HFF-Myc (cell line): ENCODE results near the gene RMND1.

ENCODE experiments used
- DNase-seq: peaks from one replicate; pipeline ENCODE4 v3.0.0-alpha.2; 2011; ENCODE audit warnings: low read depth; ENCODE audit errors: extremely low read depth
- H3K4me3 ChIP-seq: replicated peaks from 2 replicates; pipeline ENCODE4 v1.5.1; 2011; ENCODE audit warnings: low read depth, mild to moderate bottlenecking, control low read depth, low read length
- TF ChIP-seq, protein P1 (sequence below): IDR thresholded peaks from 2 replicates; pipeline ENCODE4 v1.5.1; 2012; ENCODE audit warnings: mild to moderate bottlenecking, low read depth, low read length, control low read depth; ENCODE audit errors: missing control alignments

RMND1 gene

GRCh38 chr6:151399679-151400078, 52.2 kb downstream of the RMND1 start:
- H3K4me3 ChIP-seq: no peak overlapping the region
- DNase-seq: no peak

GRCh38 chr6:151393410-151393809, 58.5 kb downstream of the RMND1 start:
- TF ChIP-seq, protein P1, sequence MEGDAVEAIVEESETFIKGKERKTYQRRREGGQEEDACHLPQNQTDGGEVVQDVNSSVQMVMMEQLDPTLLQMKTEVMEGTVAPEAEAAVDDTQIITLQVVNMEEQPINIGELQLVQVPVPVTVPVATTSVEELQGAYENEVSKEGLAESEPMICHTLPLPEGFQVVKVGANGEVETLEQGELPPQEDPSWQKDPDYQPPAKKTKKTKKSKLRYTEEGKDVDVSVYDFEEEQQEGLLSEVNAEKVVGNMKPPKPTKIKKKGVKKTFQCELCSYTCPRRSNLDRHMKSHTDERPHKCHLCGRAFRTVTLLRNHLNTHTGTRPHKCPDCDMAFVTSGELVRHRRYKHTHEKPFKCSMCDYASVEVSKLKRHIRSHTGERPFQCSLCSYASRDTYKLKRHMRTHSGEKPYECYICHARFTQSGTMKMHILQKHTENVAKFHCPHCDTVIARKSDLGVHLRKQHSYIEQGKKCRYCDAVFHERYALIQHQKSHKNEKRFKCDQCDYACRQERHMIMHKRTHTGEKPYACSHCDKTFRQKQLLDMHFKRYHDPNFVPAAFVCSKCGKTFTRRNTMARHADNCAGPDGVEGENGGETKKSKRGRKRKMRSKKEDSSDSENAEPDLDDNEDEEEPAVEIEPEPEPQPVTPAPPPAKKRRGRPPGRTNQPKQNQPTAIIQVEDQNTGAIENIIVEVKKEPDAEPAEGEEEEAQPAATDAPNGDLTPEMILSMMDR: no peak
- peak overlapping the region; percentile 79 for H3K4me3 ChIP-seq
- no peak for DNase-seq

More at GRCh38 chr6:151399679-151400078, 52.2 kb downstream of the RMND1 start:
- TF ChIP-seq, protein P1: no peak

GRCh38 chr6:151392427-151392826, 59.5 kb downstream of the RMND1 start:
- DNase-seq: no peak
- TF ChIP-seq, protein P1: no peak
- H3K4me3 ChIP-seq: peak overlapping the region; percentile 79

GRCh38 chr6:151391471-151392413, 60.2 kb downstream of the RMND1 start, which contains the start of gene ZBTB2:
ZBTB2 (minus strand) TSS chr6:151391559; CDS start chr6:151373637, 17,922 bp downstream.
- TF ChIP-seq, protein P1: no peak
- H3K4me3 ChIP-seq: peak within 1 kb of the TSS; percentile 79
- DNase-seq: peak; percentile 80

DNA sequence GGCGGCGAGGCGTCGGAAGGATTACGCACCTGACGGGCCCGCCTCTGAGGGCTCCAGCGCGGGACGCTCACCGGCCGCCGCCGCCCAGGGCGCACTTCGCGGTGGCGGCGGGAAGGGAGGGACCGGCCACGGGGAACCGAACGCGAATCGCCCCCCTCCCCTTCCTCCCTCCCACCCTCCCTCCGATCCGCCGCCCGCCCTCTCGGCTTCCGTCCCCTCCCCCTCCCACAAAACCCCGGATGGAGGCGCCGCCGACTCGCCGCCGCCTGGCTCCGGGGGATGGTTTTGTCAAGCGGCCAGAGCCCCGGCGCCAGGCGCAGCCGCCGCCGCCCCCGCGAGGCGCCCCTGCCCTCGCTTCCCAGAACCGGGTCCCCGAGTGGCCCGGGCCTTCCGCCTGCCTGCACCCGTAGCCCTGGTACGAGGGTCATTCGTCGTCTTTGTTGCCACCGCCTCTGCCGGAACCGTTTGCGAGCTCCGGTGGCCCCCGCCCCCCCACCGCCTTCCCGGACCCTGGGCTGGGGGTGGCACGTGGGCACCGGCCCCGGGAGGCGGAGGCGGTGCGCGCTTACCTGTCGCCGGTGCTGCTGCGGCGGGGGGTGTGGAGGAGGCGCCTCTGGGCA, 61.0 kb downstream of the RMND1 start:
- no peak for DNase-seq
- H3K4me3 ChIP-seq: peak overlapping the region; percentile 79
- TF ChIP-seq, protein P1: no peak

DNA sequence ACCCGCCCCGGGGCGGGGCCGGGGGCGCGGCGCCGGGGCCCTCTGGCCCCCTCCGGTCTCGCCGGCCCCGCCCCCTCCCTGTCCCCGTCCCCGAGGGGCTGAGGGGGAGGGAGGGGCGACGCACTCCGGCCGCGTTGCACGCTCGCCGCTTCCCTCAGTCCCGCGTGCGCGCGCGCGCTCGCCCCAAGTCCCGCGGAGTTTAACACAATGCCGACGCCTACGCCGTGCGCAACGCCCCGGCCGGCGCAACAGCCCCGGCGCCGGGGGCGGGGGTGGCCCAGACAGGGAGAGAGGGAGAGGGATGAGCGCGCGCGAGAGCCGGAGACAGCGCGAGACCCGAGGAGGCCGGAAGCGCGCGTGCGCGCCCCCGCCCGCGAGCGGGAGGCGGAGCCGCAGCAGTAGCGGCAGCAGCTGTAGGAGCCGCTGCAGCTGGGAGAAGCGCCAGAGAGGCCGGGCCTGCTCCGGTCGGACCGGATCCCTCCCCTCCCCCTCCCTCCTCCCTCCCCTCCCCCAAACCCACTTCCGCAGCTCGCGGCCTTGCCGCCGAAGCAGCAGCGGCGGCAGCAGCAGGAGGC, 61.6 kb downstream of the RMND1 start:
- peak overlapping the region; percentile 79 for H3K4me3 ChIP-seq
- peak; percentile 94 for DNase-seq
- TF ChIP-seq, protein P1: no peak
